GM21619 (cell line): ENCODE measurements around the gene PCDHB7.
"Not testable (repeated sequence)": the region's sequence is repeated elsewhere in the genome, so short reads cannot be mapped to it uniquely, and the experiment has no call there.

Experiments used
- ATAC-seq: cut with Tn5 transposase; IDR thresholded peaks from one replicate; pipeline ENCODE4 v1.9.1; 2021; ENCODE audit not compliant: unreplicated experiment

PCDHB7 gene

DNA sequence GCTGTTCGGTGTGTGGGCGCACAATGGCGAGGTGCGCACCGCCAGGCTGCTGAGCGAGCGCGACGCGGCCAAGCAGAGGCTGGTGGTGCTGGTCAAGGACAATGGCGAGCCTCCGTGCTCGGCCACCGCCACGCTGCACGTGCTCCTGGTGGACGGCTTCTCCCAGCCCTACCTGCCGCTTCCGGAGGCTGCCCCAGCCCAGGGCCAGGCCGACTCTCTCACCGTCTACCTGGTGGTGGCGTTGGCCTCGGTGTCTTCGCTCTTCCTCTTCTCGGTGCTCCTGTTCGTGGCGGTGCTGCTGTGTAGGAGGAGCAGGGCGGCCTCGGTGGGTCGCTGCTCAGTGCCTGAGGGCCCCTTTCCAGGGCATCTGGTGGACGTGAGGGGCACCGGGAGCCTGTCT is 7.4 kb downstream of the PCDHB7 start:
- not testable (repeated sequence) for ATAC-seq

DNA sequence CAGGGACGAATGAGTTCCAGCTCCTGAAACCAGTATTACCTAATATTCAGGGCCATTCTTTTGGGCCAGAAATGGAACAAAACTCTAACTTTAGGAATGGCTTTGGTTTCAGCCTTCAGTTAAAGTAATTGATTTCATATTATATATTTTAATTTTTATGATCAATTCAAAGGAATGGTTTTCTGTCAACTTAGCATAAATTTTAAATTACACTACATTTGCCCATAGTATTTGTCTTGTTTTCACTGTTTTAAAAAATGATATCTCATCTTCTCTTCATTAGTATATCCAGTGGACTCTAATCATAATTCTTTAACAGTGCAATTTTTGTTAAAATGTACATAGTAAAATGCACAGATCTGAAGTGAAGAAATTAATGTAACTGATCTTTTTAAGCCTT is 7.9 kb downstream of the PCDHB7 start:
- no peak for ATAC-seq

DNA sequence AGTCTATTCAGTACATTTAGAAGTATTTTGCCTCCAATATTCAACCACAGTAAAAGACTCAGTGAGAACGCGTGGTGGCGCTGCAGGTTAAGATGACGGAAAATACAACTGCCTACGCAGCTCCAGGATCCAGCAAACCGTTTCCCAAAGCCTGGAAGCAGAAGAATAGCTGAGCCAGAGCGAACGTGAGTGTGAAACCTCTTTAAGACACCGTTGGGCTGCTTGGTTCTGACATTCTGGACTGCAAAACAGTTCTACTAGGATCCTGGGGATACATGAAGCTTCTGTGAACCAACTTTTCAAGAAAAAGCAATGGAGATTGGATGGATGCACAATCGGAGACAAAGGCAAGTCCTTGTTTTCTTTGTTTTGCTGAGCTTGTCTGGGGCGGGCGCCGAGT is 9.8 kb downstream of the PCDHB7 start, which contains the start of gene PCDHB16:
Gene PCDHB16 (plus strand): TSS at position 140 of the 400 bp plus-strand sequence. CDS start 173 bp downstream, at position 313.
- ATAC-seq: no peak

DNA sequence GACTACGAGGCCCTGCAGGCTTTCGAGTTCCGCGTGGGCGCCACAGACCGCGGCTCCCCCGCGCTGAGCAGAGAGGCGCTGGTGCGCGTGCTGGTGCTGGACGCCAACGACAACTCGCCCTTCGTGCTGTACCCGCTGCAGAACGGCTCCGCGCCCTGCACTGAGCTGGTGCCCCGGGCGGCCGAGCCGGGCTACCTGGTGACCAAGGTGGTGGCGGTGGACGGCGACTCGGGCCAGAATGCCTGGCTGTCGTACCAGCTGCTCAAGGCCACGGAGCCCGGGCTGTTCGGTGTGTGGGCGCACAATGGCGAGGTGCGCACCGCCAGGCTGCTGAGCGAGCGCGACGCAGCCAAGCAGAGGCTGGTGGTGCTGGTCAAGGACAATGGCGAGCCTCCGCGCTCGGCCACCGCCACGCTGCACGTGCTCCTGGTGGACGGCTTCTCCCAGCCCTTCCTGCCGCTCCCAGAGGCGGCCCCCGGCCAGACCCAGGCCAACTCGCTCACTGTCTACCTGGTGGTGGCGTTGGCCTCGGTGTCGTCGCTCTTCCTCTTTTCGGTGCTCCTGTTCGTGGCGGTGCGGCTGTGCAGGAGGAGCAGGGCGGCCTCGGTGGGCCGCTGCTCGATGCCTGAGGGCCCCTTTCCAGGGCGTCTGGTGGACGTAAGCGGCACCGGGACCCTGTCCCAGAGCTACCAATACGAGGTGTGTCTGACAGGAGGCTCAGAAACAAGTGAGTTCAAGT is 11.8 kb downstream of the PCDHB7 start:
- ATAC-seq: not testable (repeated sequence)

DNA sequence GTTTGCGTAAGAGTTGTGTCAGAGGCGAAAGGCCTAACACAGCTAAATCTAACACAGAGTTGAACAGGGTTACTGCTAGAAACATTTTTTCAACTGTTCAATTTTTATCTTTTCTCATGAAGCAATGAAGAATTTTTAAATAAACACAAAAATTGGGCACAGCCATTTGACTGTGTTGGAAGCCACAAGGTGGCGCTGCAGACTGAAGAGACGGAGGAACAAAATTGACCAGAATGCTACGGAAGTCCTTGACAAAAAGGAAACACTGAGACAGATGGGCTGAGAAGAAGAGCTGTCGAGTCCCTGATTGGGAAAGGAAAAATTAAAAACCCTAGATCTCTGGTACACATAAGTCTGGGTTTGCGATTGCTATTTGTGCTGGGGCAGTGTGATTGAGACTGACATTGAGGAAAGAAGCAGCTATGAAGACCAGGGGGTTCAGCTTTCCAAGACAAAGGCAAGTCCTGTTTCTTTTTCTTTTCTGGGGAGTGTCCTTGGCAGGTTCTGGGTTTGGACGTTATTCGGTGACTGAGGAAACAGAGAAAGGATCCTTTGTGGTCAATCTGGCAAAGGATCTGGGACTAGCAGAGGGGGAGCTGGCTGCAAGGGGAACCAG is 14.6 kb downstream of the PCDHB7 start, which contains the start of gene PCDHB9:
Gene PCDHB9 (plus strand): TSS at position 265 of the 616 bp plus-strand sequence. CDS start 158 bp downstream, at position 423.
- ATAC-seq: no peak

DNA sequence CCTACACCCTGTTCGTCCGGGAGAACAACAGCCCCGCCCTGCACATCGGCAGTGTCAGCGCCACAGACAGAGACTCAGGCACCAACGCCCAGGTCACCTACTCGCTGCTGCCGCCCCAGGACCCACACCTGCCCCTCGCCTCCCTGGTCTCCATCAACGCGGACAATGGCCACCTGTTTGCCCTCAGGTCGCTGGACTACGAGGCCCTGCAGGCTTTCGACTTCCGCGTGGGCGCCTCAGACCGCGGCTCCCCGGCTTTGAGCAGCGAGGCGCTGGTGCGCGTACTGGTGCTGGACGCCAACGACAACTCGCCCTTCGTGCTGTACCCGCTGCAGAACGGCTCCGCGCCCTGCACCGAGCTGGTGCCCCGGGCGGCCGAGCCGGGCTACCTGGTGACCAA is 16.2 kb downstream of the PCDHB7 start:
- ATAC-seq: not testable (repeated sequence)

DNA sequence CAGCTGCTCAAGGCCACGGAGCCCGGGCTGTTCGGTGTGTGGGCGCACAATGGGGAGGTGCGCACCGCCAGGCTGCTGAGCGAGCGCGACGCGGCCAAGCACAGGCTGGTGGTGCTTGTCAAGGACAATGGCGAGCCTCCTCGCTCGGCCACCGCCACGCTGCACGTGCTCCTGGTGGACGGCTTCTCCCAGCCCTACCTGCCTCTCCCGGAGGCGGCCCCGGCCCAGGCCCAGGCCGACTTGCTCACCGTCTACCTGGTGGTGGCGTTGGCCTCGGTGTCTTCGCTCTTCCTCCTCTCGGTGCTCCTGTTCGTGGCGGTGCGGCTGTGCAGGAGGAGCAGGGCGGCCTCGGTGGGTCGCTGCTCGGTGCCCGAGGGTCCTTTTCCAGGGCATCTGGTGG is 16.7 kb downstream of the PCDHB7 start:
- ATAC-seq: not testable (repeated sequence)

DNA sequence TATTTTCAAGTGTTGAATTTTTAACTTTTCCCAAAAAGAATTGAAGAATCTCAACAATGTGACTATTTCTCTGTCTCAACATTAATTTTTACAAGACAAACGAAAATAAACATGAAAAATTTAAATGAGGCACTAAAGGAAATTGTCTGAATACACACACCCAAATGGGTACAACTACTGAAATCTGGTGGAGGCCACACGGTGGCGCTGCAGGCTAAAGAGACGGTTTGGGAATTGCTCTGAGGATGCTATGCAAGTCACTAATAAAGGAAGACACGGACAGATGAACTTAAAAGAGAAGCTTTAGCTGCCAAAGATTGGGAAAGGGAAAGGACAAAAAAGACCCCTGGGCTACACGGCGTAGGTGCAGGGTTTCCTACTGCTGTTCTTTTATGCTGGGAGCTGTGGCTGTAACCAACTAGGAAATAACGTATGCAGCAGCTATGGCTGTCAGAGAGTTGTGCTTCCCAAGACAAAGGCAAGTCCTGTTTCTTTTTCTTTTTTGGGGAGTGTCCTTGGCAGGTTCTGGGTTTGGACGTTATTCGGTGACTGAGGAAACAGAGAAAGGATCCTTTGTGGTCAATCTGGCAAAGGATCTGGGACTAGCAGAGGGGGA is 19.8 kb downstream of the PCDHB7 start, which contains the start of gene PCDHB10:
Gene PCDHB10 (plus strand): TSS at position 244 of the 616 bp plus-strand sequence. CDS start 200 bp downstream, at position 444.
- no peak for ATAC-seq

DNA sequence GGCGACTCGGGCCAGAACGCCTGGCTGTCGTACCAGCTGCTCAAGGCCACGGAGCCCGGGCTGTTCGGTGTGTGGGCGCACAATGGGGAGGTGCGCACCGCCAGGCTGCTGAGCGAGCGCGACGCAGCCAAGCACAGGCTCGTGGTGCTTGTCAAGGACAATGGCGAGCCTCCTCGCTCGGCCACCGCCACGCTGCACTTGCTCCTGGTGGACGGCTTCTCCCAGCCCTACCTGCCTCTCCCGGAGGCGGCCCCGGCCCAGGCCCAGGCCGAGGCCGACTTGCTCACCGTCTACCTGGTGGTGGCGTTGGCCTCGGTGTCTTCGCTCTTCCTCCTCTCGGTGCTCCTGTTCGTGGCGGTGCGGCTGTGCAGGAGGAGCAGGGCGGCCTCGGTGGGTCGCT is 21.9 kb downstream of the PCDHB7 start:
- not testable (repeated sequence) for ATAC-seq

DNA sequence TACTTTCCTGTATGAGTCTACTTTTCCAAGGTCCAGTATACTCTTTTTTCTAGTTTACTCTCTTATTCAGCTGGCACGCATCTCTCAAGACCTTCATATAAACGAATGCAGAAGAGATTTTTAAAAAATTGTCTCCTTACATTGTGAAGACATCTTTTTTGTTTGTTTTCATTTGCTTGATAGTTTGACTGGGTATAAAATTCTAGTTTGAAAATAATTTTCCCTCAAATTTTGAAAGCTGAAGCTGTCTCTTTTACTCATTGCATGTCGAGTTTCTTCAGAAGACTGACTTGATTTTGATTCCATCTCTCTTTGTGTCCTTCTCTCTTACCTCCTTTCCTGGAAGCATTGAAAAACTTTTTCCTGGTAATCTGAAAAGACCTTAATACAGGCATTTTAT is 23.9 kb downstream of the PCDHB7 start:
- ATAC-seq: no peak

DNA sequence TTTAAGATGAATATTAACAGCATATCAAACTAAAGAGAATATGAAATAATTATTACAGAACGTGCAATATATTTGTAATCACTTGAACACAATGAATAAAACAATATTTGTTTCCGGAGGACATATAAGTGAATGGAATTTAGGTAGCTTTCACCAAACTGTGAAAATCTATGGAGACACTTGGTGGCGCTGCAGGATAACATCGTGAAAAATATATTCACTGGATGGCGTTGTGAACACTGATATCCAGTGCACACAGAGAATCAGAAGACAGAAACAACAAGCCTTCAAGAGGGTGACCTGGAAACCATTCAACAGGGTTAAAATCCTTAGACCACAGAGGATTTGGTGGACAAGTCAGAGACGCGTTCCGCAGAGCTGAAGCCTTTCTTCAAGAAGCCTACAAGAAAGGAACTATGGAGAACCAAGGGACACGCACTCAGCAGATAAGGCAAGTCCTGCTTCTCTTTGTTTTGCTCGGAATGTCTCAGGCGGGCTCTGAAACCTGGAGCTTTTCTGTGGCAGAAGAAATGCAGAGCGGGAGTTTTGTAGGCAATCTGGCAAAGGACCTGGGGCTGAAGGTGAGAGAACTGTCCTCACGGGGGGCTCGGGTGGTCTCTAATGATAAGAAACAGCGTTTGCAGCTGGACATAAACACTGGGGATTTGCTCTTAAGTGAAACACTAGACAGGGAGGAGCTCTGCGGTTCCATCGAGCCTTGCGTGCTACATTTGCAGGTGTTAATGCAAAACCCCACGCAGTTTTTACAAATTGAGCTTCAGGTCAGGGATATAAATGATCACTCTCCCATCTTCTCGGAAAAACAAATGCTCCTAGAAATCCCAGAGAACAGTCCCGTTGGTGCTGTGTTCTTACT is 27.2 kb downstream of the PCDHB7 start, which contains the start of gene PCDHB11:
Gene PCDHB11 (plus strand): TSS at position 269 of the 877 bp plus-strand sequence. CDS start 148 bp downstream, at position 417.
- ATAC-seq: no peak

DNA sequence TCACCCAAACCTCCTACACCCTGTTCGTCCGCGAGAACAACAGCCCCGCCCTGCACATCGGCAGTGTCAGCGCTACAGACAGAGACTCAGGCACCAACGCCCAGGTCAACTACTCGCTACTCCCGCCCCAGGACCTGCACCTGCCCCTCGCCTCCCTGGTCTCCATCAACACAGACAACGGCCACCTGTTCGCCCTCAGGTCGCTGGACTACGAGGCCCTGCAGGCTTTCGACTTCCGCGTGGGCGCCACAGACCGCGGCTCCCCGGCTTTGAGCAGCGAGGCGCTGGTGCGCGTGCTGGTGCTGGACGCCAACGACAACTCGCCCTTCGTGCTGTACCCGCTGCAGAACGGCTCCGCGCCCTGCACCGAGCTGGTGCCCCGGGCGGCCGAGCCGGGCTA is 28.7 kb downstream of the PCDHB7 start:
- not testable (repeated sequence) for ATAC-seq

DNA sequence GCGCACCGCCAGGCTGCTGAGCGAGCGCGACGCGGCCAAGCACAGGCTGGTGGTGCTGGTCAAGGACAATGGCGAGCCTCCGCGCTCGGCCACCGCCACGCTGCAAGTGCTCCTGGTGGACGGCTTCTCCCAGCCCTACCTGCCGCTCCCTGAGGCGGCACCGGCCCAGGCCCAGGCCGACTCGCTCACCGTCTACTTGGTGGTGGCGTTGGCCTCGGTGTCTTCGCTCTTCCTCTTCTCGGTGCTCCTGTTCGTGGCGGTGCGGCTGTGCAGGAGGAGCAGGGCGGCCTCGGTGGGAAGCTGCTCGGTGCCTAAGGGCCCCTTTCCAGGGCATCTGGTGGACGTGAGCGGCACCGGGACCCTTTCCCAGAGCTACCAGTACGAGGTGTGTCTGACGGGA is 29.2 kb downstream of the PCDHB7 start:
- ATAC-seq: not testable (repeated sequence)

DNA sequence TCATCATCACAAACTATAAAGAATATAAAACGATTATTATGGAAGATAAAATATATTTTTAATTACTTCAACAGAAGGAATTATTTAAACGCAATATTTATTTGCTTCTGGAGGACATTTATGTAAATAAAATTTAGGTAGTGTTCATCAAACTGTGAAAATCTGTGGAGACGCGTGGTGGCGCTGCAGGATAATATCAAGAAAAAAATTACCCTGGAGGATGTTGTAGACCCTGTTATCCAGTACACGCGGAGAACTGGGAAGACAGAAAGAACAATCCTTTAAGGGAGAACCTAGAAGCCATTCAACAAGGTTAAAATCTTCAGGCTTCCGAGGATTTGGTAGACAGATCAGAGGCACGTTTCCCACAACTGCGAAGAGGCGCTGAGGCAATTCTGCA is 36.0 kb downstream of the PCDHB7 start, which contains the start of gene PCDHB12:
Gene PCDHB12 (plus strand): TSS at position 242 of the 400 bp plus-strand sequence. CDS start 189 bp downstream, outside the sequence.
- ATAC-seq: no peak

DNA sequence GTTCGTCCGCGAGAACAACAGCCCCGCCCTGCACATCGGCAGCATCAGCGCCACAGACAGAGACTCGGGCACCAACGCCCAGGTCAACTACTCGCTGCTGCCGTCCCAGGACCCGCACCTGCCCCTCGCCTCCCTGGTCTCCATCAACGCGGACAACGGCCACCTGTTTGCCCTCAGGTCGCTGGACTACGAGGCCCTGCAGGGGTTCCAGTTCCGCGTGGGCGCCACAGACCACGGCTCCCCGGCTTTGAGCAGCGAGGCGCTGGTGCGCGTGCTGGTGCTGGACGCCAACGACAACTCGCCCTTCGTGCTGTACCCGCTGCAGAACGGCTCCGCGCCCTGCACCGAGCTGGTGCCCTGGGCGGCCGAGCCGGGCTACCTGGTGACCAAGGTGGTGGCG is 37.8 kb downstream of the PCDHB7 start:
- ATAC-seq: not testable (repeated sequence)

DNA sequence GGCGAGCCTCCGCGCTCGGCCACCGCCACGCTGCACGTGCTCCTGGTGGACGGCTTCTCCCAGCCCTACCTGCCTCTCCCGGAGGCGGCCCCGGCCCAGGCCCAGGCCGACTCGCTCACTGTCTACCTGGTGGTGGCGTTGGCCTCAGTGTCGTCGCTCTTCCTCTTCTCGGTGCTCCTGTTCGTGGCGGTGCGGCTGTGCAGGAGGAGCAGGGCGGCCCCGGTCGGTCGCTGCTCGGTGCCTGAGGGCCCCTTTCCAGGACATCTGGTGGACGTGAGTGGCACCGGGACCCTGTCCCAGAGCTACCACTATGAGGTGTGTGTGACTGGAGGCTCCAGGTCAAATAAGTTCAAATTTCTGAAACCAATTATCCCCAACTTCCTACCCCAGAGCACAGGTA is 38.4 kb downstream of the PCDHB7 start:
- ATAC-seq: not testable (repeated sequence)

DNA sequence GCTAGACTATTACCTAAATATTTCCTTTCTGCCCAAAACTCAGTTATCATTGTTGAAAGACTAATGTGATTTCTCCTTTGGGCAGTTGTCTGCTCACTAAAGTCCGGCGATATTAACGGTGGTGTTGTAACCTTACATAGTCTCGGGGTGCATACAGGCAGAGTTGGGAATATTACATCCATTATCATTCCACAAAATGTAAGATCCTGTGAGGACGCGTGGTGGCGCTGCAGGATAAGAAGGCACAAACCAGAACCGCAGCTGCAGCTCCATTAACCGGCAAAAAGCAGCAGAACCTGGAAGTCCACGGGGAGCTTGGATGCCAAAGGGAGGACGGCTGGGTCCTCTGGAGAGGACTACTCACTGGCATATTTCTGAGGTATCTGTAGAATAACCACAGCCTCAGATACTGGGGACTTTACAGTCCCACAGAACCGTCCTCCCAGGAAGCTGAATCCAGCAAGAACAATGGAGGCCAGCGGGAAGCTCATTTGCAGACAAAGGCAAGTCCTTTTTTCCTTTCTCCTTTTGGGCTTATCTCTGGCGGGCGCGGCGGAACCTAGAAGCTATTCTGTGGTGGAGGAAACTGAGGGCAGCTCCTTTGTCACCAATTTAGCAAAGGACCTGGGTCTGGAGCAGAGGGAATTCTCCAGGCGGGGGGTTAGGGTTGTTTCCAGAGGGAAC is 41.4 kb downstream of the PCDHB7 start, which contains the start of gene PCDHB13:
Gene PCDHB13 (plus strand): TSS at position 264 of the 684 bp plus-strand sequence. CDS start 205 bp downstream, at position 469.
- not testable (repeated sequence) for ATAC-seq

DNA sequence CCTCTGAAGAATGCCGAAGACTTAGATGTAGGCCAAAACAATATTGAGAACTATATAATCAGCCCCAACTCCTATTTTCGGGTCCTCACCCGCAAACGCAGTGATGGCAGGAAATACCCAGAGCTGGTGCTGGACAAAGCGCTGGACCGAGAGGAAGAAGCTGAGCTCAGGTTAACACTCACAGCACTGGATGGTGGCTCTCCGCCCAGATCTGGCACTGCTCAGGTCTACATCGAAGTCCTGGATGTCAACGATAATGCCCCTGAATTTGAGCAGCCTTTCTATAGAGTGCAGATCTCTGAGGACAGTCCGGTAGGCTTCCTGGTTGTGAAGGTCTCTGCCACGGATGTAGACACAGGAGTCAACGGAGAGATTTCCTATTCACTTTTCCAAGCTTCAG is 42.1 kb downstream of the PCDHB7 start:
- ATAC-seq: not testable (repeated sequence)

DNA sequence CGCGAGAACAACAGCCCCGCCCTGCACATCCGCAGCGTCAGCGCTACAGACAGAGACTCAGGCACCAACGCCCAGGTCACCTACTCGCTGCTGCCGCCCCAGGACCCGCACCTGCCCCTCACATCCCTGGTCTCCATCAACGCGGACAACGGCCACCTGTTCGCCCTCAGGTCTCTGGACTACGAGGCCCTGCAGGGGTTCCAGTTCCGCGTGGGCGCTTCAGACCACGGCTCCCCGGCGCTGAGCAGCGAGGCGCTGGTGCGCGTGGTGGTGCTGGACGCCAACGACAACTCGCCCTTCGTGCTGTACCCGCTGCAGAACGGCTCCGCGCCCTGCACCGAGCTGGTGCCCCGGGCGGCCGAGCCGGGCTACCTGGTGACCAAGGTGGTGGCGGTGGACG is 43.1 kb downstream of the PCDHB7 start:
- ATAC-seq: not testable (repeated sequence)

DNA sequence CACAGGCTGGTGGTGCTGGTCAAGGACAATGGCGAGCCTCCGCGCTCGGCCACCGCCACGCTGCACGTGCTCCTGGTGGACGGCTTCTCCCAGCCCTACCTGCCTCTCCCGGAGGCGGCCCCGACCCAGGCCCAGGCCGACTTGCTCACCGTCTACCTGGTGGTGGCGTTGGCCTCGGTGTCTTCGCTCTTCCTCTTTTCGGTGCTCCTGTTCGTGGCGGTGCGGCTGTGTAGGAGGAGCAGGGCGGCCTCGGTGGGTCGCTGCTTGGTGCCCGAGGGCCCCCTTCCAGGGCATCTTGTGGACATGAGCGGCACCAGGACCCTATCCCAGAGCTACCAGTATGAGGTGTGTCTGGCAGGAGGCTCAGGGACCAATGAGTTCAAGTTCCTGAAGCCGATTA is 43.6 kb downstream of the PCDHB7 start:
- ATAC-seq: not testable (repeated sequence)
